RCC 7860 (cell line): Measurements from ENCODE around the gene LTF.

Experiments used
- DNase-seq: peaks from one replicate; pipeline ENCODE4 v3.0.0-alpha.2; 2015; ENCODE audit warnings: low spot score
- FAIRE-seq: peaks from 2 replicates; lab custom pipeline; 2012; peaks lifted over from hg19 to GRCh38; lab: Jason Lieb, UNC

Gene LTF

DNA sequence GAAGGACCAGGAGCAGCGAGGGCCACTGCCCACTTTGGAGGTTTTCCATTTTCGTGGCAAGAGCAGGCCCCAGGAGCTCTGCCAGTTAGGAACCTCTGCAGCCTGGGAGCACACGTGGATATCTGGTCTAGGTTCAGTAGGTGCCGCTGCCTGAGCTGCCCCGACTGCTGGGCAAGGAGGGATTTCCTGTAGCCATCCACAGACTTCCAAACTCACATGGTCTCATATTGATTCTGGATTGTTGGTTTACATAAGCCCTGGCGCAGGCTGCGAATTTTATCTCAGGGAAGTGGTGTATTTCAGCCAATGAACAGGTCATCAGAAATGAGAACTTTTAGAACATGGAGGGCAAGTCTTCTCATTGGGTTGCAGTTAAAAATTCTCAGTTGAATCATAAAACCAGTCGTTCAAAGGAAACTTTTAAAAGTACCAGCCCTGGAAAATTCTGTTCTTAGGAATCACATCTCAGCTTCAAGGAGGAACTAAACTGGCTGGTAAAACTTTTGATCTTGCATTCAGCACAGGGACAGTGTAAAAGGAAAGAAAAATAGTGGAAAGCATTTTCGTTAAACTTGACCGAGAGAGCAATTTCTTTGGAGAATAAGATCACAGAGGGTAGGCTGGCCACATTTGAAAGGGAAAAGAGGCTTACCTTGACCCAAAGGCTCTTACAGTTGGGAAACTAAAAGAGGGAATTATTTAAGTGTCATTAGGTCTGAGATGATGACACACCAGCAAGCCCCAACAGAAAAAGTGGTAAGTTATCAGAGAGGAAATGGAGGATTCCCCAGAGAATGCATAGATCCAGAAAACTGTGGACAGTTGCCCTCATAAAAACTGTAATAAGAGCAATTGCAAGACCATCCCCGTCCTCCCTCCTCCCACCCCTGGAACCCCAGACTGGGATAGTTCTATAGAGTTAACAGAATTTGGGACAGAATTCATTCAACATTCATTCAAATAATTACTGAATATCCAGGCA lies 26.7 kb upstream of the LTF start:
- no peak for DNase-seq
- no peak for FAIRE-seq

DNA sequence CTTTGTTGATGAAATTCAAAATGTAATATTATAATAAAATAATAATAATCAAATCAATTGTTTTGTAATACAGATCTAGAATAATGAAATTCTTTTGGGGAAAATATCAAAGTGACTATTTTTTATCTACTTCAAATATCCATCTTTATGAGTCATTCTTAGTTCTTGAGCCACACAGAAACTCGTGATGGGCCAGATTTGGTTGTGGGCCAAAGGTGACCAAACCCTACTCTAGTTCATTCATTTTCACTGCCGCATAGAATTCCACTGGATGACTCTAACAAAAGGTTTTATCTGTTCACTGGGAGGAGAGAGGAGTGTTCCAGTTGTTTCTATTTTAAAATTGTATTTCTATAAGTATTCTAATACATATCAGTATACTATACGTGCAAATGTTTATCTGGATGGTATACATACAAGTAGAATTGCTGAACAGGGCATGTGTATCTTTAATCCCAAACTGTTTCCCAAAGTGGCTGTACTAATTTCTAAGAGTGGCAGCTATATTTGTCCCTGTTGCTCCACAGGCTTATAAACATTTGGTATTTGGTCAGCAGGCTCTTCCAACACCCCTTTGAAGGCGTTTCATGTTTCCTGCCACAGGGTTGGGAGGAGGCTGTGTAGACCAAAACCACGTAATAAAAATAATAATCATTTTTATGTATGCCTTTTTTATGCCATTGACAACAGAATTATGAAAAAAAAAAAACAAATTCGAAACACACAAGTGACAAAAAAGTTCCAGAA lies 25.8 kb upstream of the LTF start:
- no peak for FAIRE-seq
- no peak for DNase-seq

DNA sequence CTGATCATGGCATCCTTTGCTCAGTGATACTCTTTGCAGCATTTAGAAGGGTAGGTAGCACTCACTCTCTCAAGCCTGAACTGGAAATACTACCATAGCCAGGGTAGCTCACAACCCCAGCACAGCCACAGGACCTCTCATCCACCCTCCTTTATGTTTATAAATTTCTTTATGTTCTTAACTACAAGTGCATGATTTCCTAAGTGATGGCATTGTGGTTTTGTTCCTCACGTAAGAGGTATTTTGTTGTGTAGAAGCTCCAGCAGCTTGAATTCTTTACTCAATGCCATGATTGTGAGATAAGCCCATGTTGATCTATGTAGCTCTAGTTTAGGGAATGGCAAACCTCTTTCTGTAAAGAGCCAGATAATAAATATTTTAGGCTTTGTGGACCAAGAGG lies 25.2 kb upstream of the LTF start:
- no peak for DNase-seq
- no peak for FAIRE-seq

DNA sequence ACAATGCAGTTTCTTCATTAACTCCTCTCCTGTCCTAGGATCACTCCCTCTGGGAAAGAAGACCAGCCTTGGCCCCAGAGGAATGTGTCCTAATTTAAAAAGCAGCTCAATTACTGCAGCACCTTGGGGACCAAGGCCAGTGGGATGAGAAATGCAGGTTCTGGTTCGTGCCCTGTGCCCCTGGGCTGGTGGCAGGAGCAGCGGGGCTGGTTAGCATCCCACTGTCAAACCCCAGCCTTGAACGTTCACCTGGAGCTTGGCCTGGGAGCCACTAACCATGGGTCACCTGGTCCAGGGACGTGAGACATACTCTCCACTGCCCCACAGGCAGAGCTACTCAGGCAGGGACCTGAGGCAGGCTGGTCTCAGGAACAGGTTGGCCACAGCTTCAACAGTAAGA lies 24.7 kb upstream of the LTF start:
- no peak for DNase-seq
- FAIRE-seq: no peak

DNA sequence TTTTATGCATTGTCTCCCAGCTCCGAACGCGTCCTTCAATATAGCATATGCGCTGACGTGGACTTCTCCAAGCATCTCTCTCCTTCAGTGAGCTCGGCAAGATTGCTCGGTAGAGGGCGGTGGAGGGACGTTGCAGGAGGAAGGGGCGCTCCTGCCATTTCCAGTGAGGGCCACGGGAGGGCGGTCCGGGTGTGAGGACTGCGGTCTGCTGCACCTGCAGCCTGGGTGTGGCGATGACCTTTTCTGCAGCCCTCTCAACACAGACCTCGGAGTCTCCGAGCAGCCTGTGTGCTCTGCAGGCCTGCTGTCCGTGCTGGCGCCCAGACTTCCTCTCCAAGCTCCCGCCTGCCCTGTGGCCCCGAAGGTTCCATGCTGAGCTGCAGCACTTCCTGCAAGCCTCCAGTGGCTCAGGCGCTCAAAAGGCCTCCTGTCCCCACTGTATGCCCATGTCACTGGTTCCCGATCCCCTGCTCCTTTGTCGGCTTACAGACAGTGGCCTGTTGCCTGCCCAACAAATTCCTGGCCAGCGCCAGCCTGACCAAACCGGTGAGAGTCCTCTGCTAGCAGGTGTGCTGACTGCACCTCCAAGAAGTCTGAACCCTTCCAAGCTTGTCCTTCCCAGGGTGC lies 24.1 kb upstream of the LTF start:
- FAIRE-seq: no peak
- DNase-seq: peak; percentile 64

DNA sequence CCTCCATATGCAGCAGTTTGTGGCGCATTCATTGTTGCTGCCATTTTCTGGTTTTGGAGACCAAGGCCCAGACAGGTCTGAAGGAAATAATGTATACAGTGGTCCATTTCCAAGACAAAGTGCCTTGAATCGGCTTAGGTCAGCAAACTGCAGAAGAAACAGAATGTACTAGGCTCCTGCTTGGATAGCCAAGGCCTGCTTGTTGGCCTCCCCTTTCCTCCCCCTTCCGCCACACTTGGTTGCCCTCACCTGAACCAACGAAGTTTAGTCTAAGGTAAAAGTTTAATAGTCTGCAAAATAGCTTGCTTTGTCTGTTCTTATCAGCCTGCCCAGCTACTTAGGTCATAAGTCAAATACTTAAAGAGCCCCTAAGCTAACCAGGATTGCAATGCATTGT lies 21.1 kb upstream of the LTF start:
- DNase-seq: no peak
- FAIRE-seq: no peak

DNA sequence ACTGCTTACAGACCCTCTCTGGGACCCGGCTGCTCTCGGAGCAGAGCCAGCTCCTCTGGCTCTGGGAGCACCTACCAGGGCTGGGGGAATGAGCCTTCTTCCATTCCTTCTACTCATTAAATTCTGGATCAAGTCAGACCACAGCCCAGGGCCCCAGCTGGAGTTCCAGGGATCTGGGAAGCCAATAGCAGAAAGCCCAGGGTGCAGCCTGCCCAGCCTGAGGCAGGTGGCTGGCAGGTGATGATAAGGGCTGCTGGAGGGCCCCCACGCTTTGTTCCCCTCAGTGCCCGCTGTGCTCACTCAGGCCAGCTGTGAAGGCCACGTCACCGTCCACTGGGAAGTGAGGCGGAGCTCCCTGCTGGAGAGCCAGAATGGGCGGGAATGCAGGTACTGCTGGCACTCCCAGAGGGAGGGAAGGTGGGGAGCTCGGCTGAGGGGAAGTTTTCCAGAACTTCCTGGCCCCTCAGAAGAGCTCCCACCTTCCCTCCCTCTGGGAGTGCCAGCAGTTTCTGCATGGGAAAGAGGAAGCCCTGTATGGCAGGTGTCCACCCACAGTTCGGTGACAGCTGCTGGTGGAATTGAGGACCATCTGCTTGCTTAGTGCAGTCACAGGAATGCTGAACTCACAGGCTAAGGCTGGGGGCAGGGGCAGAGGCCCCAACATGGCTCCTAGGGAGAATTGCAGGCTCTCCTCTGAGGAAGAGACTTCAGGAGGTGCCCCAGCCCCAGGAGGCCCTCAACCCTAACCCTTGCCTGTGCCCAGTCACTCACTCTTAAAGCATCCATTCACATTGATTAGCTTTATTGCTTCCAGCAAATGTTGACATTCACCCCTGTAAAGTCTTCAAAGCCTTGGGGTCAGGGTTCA lies 20.4 kb upstream of the LTF start:
- DNase-seq: no peak
- FAIRE-seq: no peak

DNA sequence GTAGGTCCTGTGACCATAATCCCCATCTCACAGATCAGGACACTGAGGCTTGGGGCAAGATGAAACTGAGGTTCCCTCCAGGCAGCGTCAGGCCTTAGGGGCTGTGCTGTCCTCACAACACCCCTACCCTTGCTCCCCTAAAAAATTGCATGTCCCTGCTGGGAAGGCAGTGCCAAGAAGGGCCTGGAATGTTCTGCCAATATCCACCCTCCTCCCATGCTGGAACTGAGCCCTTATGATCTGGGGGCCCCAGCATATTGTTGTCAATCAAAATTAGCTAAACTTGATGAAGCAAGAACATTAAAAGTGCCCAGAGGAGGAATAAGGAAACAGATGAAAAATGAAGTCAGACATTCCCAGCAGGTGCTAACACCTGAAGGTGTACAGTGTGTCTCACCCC lies 19.7 kb upstream of the LTF start:
- FAIRE-seq (no peak), DNase-seq (no peak)

DNA sequence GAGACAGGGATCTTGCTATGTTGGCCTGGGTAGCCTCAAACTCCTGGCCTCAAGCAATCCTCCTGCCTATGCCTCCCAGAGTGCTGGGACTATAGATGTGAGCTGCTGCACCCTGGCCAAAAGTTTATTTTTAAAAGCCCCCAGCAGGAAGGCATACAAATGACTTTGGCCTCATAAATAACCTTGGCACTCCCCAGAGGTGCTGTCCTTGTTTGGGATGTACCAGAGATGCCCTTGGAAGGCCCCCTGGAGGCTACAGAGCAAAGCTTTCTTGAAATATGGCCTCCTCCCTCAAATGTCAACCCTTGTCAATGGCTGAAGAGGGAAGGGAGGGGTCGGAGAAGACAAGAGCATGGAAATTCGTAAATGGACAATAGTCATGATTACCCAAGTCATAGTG lies 19.1 kb upstream of the LTF start:
- DNase-seq: no peak
- no peak for FAIRE-seq

DNA sequence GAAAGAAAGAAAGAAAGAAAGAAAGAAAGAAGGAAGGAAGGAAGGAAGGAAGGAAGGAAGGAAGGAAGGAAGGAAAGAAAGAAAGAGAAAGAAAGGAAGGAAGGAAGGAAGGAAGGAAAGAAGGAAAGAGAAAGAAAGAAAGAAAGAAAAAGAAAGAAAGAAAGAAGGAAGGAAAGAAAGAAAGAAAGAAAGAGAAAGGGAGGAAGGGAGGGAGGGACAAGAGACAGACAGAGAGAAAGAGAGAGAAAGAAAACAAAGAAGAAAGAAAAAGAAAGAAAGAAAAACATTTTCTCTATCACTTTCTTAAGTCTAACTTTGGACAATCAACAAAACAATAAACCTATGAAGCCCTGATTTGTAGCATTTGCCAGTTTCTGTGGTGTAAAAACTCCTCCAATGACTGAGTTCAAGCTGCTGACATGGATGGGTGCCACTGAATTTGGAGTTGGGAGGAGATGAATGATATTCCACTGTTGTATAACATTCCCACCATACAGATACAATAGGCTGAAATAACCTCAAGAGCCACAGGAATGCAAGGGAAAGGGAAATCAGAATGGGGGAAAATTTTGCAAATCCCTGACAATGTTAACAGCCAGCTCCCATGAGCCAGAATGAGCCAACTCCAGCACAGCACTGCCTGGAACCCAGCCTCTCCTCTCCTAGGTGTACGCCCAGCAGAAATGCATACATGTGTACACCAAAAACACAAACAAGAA lies 18.1 kb upstream of the LTF start:
- DNase-seq (peak; percentile 8), FAIRE-seq (no peak)

DNA sequence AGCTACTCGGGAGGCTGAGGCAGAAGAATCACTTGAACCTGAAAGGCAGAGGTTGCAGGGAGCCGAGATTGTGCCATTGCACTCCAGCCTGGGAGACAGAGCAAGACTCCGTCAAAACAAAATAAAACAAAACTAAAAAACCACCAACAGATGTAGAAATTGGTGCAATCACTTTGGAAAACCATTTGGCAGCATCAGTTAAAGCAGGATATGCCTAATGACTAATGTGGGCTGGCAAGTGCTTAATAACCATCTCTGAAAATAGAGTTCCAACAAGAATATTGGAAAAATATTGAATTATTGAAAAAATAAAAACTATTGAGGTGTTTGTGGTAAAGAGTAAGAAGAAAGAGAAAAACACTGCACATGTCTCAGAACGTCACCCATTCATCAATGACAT lies 16.9 kb upstream of the LTF start:
- DNase-seq (no peak), FAIRE-seq (no peak)

DNA sequence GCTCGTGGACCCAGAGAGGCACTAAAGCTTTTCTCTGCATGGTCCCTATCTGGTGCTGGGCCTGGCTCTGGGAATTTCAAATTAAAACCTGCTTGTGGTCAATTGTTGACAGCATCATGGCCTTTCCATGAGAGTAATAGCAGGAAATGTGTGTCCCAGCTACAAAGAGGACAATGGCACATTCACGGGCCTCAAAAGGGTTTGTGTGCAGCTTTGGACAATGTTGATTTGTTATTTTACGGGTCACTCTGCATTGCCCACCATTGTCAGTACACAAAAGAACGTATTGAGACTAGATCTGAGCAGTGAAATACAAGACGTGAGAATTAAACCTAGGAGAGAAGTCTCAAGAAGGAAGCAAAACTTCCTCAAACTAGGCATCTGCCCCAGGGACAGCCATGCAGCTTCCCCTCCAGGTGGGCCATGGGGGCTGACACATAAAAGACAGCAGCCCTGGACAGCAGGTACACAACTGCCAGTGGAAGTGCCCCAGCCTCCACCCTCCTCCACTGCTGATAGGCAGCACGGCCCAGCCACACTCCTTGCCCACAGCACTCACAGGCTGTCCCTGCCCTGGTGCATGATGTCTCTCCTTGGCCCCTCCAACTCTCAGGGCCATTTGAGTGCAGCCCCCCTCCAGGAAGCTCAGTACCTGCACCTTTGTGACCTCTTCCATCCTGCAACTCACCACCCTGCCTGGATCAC lies 15.9 kb upstream of the LTF start:
- DNase-seq: no peak
- FAIRE-seq: no peak

DNA sequence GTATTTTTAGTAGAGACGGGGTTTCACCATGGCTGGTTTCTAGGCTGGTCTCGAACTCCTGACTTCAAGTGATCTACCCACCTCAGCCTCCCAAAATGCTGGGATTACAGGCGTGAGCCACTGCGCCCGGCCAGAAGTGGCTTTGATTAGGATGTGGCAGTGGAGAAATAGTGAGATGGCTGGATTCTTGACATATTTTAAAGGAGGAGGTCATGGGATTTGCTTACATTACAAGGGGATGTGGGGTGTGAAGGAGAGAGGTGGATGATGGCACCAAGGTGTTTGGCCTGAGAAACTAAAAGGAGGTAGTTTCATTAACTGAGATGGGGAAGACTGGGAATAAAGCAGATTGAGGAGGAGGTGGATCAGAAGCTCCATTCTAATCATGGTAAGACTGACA lies 15.0 kb upstream of the LTF start:
- no peak for FAIRE-seq
- DNase-seq: no peak

DNA sequence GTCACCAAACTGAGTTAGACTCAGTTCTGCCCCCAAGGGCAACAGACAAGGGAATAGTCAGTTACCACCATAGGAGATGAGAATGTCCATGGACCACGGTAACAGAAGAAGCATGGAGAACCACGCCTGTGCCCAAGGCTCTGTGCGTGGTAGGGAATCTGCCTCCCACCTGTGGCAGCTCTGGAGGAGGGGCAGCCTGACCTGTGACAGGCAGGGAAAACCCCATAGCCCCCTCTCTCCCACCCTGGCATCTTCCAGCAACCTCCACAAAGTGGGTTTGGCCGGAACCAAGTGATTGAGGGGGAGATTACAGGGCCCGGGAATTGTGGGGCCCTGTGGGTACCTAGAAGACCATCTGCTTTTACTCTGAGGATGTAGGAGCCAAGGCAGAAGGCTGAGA lies 14.3 kb upstream of the LTF start:
- no peak for FAIRE-seq
- no peak for DNase-seq

DNA sequence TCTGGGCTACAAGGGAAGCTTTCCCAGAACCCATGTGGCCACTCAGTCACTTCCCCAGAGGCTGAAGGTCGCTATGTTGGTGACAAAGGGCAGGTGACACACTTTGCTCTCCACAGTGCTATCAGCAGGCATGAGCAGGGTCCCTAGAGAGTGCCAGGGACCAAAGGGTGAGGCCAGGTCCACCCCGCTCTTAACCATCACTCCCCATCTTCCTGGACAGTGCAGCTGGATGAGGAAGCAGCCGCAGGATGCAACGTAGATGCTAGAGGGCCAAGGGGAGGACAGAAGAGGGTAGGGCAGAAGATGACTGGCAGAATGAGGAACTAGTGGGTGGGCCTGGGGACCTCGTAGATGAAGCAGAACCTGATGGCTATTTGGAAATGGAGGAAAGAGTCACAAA lies 13.6 kb upstream of the LTF start:
- DNase-seq (no peak), FAIRE-seq (no peak)

DNA sequence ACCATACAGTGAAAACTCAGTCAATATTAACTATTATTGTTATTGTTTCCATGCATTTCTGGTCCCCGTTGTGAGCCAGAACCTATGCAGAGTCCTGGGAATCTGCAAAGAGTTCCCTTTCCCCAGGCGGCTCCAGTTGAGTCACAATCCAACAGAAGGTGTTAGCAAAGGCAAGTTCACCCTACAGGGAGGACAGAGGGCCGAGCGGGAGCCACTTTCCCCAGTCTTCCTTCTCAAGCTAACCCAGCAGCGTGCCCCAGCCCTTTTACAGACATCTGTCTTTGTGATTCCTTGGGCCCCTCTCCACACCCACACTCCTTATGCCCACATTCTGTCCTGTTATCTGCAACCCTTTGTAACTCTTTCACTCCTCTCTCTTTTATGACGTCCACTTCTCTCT lies 13.1 kb upstream of the LTF start:
- no peak for FAIRE-seq
- DNase-seq: no peak

DNA sequence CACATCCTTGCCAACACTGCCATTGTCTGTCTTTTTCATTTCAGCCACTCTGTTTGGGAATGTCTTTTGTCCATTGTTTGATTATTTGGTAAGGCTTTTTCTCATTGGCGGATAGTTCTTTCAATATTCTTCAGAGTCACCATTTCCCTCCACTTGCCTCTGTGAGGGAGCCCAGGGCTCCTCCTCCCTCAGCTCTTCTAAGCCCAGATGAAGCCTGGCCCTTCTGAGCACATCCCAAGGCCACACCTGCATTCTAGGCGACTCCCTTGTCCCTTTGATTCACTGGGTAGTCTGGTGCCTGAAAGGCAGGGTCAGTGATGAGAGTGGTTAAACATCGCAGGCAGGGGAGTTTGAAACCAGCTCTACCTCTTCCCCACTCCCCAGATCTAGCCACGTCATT lies 12.4 kb upstream of the LTF start:
- no peak for DNase-seq
- no peak for FAIRE-seq

DNA sequence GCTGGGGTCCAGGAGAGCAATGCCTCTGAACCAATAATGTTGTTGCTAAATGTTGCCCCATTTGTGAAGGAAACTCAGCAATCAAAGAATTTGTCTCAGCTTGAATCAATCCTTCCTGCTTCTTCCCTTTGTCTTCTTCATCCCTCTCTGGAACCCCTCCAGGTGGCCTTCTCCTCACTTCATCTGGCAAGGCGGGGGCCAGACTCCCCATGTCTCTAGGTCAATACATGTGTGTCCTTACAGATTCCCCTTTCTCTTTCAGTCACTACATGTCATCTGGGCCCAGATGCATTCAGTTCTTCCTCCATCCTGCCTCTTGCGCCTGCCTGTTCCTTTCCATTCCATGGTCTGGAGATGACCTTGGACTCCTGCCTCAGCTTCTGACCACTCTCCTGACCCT lies 8.0 kb upstream of the LTF start:
- DNase-seq (no peak), FAIRE-seq (no peak)

DNA sequence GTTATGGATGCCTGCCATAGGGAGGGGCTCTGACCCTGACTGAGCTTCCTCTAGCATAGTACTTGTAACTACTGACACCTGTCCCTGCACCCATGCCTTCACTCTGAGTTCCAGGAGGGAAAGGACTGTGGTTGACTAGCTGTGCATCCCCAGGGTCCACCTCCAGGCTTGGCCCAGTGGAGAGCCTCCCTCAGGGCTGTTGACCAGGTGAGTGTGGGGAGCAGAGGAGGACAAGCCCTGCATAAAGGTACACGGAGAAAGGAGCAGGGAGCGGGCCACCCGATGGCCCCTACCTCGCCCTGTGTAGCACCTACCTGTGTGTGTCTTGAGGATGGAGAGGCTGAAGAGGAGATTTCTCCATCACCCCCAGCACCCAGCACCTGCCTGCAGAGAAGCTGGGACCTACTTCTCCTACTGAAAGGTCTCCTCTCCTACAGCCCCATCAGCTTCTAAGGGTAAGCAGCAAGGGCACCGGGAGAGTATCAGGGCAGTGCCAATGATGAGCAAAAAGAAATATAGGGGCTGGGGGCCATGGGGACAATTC lies 6.7 kb upstream of the LTF start:
- FAIRE-seq (no peak), DNase-seq (no peak)
